A549 treated with dexamethasone at 1 μM for 4 hours (cell line): ENCODE results near the gene BMP5. TPM values are rescaled to one million over a fixed set of nuclear protein-coding genes. Genes with fewer than 3 reads are reported as not detected.

Experiments
- total RNA-seq: library from RNA; stranded (reverse); fragments of 200-300 nt; extraction: Qiagen RNA extraction; gene quantifications from 5 replicates; pipeline ENCODE4 v1.2.3, GENCODE V29; 2022

Gene BMP5
- total RNA-seq, result 0.01 to 0.04 TPM in 2 of 5 replicates, not detected in the others

DNA sequence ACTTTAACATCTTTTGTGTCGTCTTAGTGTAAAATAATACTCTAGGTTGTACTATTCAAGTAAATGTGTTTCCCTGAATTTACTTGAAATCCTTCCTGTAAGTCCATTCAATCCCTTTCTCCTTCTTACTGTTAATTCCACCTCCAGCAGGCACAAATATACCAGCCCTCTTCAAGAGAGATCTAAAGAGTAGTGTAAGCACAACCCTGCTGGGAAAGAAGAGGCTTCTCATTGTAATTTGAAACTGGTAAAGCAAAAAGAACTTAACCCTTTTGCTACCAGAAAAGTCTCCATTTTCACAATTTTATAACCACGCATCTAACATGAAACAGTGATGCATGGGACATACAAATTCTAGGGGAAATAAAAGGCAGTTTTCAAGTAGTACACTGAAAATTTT, at the start of gene BMP5:
Gene BMP5, minus strand, starts transcription at position 191 of the 400 bp plus-strand sequence. CDS start 725 bp downstream, outside the sequence.

